Erythroblast (primary cell): ENCODE data around the gene UGT1A1.
"Not testable (repeated sequence)": the region's sequence is repeated elsewhere in the genome, so short reads cannot be mapped to it uniquely, and the experiment has no call there.

ENCODE experiments used
- DNase-seq, 2 experiments: peaks; one replicate each; lab custom pipeline; 2025; lab: John Stamatoyannopoulos, UW
- GATA1 ChIP-seq: IDR thresholded peaks from 2 replicates; pipeline ENCODE4 v1.6.1; 2011; ENCODE audit warnings: low read depth, mild to moderate bottlenecking, control low read depth, low read length, moderate library complexity
- POLR2A ChIP-seq: IDR thresholded peaks from 2 replicates; pipeline ENCODE4 v1.6.1; 2011; ENCODE audit warnings: mild to moderate bottlenecking, low read length

The UGT1A1 gene

DNA sequence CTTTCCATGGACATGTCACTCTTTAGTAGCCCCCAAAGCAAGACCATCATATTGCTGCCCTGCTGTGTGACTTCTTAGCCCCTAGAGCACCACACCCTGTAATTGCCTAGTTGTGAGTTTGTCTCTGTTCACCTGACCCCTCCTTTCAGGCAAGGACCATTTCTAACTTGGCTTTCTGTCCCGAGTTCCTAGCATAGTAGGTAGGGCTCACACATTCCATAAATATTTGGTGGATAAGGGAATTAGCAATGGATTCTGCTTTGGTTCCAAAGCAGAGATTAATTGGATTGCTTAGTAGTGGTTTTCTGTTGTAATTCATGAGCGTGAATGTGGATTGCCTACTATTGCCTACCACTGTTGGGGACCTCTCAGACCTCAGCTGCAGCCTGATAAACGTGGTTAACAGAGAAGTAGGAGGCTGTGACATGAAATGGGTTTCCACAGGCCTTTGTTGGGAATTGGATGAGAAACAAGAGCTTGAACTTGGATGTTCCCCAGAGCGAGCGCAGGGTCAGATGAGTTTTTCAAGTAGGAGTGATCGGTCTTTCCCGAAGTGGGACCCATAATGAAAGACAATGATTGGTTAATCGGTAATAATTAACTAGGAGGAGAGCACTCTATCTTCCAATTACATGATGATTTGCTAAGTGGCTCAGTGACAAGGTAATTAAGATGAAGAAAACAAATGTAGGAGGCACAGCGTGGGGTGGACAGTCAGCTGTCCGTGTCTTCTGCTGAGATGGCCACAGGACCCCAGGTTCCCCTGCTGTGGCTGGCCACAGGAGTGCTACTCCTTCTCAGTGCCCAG is 13.4 kb upstream of the UGT1A1 start:
- DNase-seq = no peak
- TF ChIP-seq GATA1 (no peak), POLR2A (no peak)

DNA sequence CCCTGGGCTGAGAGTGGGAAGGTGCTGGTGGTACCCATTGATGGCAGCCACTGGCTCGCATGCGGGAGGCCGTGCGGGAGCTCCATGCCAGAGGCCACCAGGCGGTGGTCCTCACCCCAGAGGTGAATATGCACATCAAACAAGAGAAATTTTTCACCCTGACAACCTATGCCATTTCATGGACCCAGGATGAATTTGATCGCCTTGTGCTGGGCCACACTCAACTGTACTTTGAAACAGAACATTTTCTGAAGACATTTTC is 12.9 kb upstream of the UGT1A1 start:
- DNase-seq = no peak
- TF ChIP-seq POLR2A = no peak
- TF ChIP-seq GATA1 = no peak

DNA sequence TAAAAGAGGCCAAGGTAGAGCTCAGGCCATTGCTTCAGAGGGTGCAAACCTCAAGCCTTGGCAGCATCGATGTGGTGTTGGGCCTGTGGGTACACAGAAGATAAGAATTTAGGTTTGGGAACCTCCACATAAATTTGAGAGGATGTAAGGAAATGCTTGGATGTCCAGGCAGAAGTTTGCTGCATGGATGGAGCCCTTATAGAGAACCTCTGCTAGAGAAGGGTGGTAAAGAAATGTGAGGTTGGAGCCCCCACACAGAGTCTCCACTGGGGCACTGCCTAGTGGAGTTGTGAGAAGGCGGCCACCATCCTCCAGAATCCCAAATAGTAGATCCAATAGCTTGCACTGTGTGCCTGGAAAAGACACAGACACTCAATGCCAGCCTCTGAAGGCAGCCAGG is 9.4 kb upstream of the UGT1A1 start:
- not testable (repeated sequence) for DNase-seq

DNA sequence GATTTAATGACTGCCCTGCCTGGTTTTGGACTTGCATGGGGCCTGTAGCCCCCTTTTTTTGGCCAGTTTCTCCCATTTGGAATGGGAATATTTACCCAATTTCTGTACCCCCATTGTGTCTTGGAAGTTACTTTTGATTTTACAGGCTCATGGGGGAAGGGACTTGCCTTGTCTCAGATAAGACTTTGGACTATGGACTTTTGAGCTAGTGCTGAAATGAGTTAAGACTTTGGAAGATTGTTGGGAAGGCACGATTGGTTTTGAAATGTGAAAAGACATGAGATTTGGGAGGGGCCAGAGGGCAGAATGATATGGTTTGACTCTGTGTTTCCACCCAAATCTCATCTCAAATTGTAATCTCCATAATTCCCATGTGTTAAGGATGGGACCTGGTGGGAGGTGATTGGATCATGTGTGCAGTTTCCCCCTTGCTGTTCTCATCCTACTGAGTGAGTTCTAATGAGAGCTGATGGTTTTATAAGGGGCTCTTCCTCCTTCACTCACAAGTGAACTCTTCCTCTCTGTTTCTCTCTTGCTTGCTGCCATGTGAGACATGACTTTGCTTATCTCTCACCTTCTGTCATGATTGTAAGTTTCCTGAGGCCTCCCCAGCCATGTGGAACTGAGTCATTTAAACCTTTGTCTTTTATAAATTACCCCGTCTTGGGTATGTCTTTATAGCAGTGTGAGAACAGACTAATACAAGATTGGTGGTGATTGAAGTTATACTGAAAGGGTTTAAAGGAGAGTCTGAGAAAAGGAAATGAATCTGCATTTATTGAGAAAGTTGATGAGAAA is 8.7 kb upstream of the UGT1A1 start:
- DNase-seq = not testable (repeated sequence)

DNA sequence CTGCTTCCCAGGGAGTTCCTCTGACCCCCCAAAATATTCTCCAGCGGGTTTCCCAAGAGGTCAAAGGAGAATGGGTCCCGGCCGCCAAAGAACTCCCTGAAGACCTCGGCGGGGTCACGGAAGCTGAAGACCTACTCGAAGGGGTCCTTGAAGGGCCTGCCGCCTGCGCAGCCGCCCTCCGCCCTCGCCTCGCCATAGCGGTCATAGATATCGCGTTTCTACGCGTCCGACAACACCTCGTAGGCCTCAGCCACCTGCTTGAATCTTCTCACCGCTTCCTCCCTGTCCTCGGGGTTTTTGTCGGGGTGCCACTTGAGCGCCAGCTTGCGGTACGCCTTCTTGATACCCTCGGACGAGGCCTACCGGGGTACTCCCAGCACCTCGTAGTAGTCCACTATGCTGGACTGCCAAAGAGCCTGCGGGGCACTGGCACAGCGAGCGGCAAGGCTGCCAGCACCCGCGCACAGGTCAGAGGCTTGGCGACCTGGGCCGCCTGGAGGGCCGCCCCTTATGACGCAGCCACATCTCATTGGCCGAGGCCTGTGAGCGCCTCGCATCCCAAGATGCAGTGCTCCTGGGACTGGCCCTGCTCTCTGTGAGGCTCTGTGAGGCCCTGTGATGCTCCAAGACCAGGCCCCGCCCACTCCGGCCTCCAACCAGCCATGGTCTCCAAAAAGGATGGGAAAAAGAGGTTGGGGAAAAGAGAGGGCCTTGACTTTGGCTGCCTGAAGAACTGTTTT is 5.0 kb upstream of the UGT1A1 start:
- no peak for TF ChIP-seq POLR2A
- TF ChIP-seq GATA1 = no peak
- DNase-seq = no peak

DNA sequence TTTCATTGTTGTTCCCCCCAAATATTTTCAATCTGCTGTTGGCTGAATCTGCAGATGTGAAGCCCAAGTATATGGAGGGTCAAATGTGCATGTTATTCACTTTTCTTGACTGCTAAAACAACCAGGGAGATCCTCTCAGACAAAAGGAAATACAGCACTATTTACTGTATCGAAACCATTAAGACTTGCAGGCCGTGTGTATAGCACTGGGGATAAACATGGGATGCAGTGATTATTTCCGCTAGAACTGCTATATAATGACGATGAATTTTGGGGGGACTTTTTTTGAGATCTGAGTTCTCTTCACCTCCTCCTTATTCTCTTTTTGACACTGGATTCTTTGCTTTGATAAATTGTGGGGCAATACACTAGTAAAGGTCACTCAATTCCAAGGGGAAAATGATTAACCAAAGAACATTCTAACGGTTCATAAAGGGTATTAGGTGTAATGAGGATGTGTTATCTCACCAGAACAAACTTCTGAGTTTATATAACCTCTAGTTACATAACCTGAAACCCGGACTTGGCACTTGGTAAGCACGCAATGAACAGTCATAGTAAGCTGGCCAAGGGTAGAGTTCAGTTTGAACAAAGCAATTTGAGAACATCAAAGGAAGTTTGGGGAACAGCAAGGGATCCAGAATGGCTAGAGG is 3.5 kb upstream of the UGT1A1 start:
- no peak for DNase-seq
- no peak for TF ChIP-seq GATA1
- TF ChIP-seq POLR2A = no peak

DNA sequence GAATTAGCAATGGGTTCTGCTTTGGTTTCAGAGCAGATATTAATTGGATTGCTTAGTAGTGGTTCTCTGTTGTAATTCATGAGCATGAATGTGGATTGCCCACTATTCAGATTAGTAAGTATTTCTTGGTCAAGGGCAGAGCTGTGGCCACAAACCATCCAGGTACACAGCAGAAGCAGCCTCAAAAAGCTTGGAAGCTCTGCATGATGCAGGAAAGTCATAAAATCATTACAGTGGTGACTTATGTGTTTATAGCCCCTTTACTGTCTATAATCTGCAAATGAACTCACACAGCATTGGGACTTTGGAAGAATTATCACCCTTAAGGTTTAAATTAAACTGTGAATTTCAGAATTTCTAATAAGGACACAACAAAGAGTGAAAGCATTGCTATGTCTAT is 1.9 kb upstream of the UGT1A1 start:
- TF ChIP-seq GATA1 (no peak), POLR2A (no peak)

DNA sequence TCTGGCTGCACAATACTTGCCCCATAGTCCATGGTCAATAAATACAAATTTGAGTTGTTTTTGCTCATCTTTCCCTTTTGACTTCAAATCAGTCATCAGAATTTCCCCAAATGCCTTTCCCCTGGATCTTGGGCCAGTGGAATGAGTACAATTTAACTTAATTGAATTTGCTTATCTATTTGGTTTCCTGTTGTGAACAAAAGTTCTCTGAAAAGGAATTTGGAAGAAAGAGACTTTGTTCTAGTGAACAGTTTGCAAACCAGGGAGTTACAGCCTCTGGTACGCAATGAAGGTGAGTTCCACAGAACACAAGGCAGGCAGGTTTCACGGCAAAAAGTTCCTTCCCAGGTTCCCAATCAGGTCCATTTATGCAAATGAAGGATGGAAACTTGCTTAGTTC is 1.2 kb upstream of the UGT1A1 start:
- DNase-seq = no peak
- TF ChIP-seq GATA1 = no peak
- TF ChIP-seq POLR2A = no peak

More for the DNA sequence above, 1.9 kb upstream of the UGT1A1 start:
- DNase-seq = no peak

DNA sequence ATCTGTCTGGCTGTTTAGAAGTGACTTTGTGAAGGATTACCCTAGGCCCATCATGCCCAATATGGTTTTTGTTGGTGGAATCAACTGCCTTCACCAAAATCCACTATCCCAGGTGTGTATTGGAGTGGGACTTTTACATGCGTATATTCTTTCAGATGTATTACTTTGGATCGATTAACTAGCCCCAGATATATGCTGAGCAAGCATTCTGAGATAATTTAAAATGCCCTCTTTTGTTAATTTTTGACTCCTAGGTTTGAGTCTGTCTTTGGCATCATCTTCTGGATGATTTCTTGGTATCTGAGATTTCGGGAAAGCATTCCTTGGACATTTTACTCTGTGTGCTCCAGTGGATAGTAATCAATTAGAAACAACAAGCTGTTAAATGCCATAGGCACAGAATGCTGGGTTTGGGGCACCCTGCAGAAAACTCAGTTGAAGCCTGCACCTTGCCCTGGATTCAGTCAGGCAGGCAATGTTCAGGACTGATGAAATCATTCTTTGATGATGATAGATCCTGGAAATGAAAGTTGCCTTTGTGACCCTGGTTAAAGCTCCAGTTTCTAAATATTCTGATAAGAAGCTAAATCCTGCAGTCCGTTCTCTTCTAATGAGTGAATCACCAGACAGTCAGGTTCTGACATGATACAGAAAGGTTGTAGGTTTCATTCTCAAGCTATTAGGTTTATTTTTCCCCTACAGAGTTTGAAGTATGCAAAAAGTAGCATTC is 1.1 kb downstream of the UGT1A1 start:
- TF ChIP-seq GATA1 (no peak), POLR2A (no peak)
- no peak for DNase-seq

DNA sequence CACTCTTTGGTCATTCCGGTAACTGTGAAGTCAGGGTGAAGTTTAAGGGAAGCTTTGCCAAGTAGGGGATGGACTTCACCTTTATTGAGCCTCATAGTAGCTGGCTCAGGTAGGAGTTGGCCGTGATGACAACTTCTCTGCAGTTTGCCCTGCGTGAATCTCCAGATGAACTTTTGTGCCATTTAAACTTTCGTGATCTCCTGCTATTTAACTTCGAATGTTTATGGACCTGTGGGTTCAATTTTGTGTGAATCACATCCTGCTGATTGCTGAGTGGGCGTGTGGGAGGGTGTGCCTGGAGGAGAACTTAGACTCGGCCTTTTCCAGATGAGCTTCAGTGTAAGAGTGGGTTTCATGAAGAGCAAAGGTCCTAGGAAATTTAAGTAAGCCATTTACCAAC is 4.2 kb downstream of the UGT1A1 start:
- DNase-seq = no peak
- no peak for TF ChIP-seq GATA1
- no peak for TF ChIP-seq POLR2A

DNA sequence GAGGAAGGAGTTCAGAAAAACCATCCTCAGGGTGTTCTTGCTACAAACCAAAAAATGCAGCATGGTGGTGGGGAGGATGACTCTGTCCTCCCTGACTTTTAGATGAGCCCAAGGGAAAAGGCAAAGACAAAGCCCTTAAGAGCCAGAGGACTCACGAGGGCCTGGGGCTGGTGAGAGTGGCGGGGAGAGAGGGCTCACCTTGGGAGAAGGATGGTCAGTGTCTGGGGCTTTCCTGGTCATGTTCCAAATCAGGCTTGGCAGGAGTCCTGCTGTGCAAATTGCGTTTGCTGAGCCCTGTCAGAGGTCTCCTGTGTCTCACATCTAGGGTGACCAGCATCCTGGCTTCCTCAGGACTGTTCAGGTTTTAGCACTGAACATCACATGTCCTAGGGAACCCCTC is 4.7 kb downstream of the UGT1A1 start:
- no peak for DNase-seq
- TF ChIP-seq POLR2A (no peak), GATA1 (no peak)

DNA sequence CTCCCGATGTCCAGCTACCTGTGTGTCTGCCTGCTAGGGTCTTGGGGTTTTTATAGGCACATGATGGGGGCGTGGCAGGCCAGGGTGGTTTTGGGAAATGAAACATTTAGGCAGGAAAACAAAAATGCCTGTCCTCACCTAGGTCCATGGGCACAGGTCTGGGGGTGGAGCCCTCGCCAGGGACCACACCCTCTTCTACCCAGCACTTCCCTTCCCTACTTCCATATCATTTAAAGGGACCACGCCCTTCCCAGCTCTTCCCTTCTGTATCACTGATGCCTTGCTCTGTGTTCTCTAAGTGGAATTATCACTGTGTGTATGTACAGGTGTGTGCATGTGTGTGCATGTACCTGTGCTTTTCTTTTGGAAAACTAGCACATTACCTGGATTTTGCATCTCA is 6.3 kb downstream of the UGT1A1 start:
- TF ChIP-seq POLR2A (no peak), GATA1 (no peak)
- no peak for DNase-seq

DNA sequence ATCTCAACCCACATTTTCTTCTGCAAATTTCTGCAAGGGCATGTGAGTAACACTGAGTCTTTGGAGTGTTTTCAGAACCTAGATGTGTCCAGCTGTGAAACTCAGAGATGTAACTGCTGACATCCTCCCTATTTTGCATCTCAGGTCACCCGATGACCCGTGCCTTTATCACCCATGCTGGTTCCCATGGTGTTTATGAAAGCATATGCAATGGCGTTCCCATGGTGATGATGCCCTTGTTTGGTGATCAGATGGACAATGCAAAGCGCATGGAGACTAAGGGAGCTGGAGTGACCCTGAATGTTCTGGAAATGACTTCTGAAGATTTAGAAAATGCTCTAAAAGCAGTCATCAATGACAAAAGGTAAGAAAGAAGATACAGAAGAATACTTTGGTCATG is 8.0 kb downstream of the UGT1A1 start:
- no peak for DNase-seq
- no peak for TF ChIP-seq POLR2A
- no peak for TF ChIP-seq GATA1
